Naive thymus-derived CD4-positive, alpha-beta T cell (primary cell): Measurements from ENCODE around the gene IPO13. TPM values are rescaled to one million over a fixed set of nuclear protein-coding genes. Genes with fewer than 3 reads are reported as not detected.

Experiments used
- ATAC-seq: fragments of 150-1000 bp; cut with Tn5 transposase; 2 replicates; pipeline ENCODE4 v1.10.0; 2021; ENCODE audit warnings: mild to moderate bottlenecking, moderate library complexity
- CTCF ChIA-PET: fragments of 350-600 bp; sonication (Branson Sonifier 250); formaldehyde crosslinking; loops from one replicate; lab custom pipeline; 2021; ENCODE audit warnings: antibody characterized with exemption; lab: Charles Lee
- POLR2A ChIA-PET: fragments of 350-600 bp; sonication (Branson Sonifier 250); formaldehyde crosslinking; loops from one replicate; lab custom pipeline; 2021; ENCODE audit warnings: antibody characterized with exemption, inconsistent platforms; lab: Charles Lee
- DNase-seq, 9 donors: peaks; one replicate each; pipeline versions ENCODE4 v3.0.0 to v3.0.0-alpha.2; 2020 to 2022; ENCODE audit warnings: mixed read lengths in 1 of 9
- H3K27ac ChIP-seq: one replicate; pipeline ENCODE4 v1.7.0; 2013; ENCODE audit warnings: mild to moderate bottlenecking, low read depth, low read length, moderate library complexity
- H3K27me3 ChIP-seq, 2 donors: one replicate each; pipeline ENCODE4 v1.7.0; 2013; ENCODE audit warnings: low read length in 2 of 2, mild to moderate bottlenecking in 2 of 2, moderate library complexity in 2 of 2; ENCODE audit not compliant: control insufficient read depth in 2 of 2, insufficient read depth in 2 of 2
- H3K36me3 ChIP-seq, 3 experiments: 1 replicate in 2 of 3; 2 replicates in 1 of 3; pipeline ENCODE4 v1.7.0; 2013; ENCODE audit warnings: low read length in 3 of 3, mild to moderate bottlenecking in 3 of 3, moderate library complexity in 1 of 3; ENCODE audit not compliant: insufficient read depth in 3 of 3, control insufficient read depth in 2 of 3
- H3K4me1 ChIP-seq, 2 donors: one replicate each; pipeline ENCODE4 v1.7.0; 2013; ENCODE audit warnings: low read length in 2 of 2, mild to moderate bottlenecking in 2 of 2, moderate library complexity in 1 of 2; ENCODE audit not compliant: control insufficient read depth in 2 of 2, insufficient read depth in 2 of 2
- H3K4me3 ChIP-seq: 2 replicates; pipeline ENCODE4 v1.7.0; 2013; ENCODE audit warnings: mild to moderate bottlenecking, low read length
- H3K9me3 ChIP-seq, 3 experiments: 1 replicate in 2 of 3; 2 replicates in 1 of 3; pipeline ENCODE4 v1.7.0; 2013; ENCODE audit warnings: low read length in 3 of 3; ENCODE audit not compliant: control insufficient read depth in 2 of 3
- H3K27ac Mint-ChIP-seq, 9 donors: one replicate each; pipeline ENCODE4 v1.8.0; 2020 to 2022; ENCODE audit warnings: mixed read lengths in 9 of 9, mild to moderate bottlenecking in 8 of 9, moderate library complexity in 5 of 9, inconsistent platforms in 2 of 9
- H3K27me3 Mint-ChIP-seq, 5 donors: one replicate each; pipeline ENCODE4 v1.8.0; 2021 to 2022; ENCODE audit warnings: mixed read lengths in 5 of 5, mild to moderate bottlenecking in 1 of 5
- H3K36me3 Mint-ChIP-seq, 5 donors: one replicate each; pipeline ENCODE4 v1.8.0; 2020 to 2022; ENCODE audit warnings: mixed read lengths in 5 of 5, mild to moderate bottlenecking in 3 of 5, inconsistent platforms in 1 of 5
- H3K4me1 Mint-ChIP-seq, 7 donors: one replicate each; pipeline ENCODE4 v1.8.0; 2020 to 2022; ENCODE audit warnings: mixed read lengths in 7 of 7, mild to moderate bottlenecking in 3 of 7, inconsistent platforms in 1 of 7
- H3K4me3 Mint-ChIP-seq, 10 donors: one replicate each; pipeline ENCODE4 v1.8.0; 2020 to 2022; ENCODE audit warnings: mild to moderate bottlenecking in 10 of 10, mixed read lengths in 10 of 10, moderate library complexity in 6 of 10, inconsistent platforms in 2 of 10
- H3K9me3 Mint-ChIP-seq, 11 donors: one replicate each; pipeline ENCODE4 v1.8.0; 2020 to 2022; ENCODE audit warnings: mixed read lengths in 11 of 11, mild to moderate bottlenecking in 4 of 11, inconsistent platforms in 1 of 11, moderate library complexity in 1 of 11
- intact Hi-C, 2 donors: fragments of 100-400 bp; cut with micrococcal nuclease; formaldehyde crosslinking; loops; one replicate each; pipeline ENCODE4 v1.15.1; 2023
- polyA plus RNA-seq, 2 donors: library from polyadenylated mRNA; unstranded; fragments of 300-500 nt; fragmentation: Illumina TruSeq; gene quantifications; one replicate each; pipeline ENCODE4 v1.2.3, GENCODE V29; 2021
- total RNA-seq, 6 experiments: library from RNA in 5 of 6; stranded (reverse) in 5 of 6; gene quantifications; 1 replicate in 5 of 6; 2 replicates in 1 of 6; pipeline ENCODE4 v1.2.3 and lab custom pipeline; 2021 to 2026

IPO13 gene
- total and polyA plus RNA-seq, 7 experiments from 2014 or later = 10.1 to 32.3 (median 15.2) TPM

DNA sequence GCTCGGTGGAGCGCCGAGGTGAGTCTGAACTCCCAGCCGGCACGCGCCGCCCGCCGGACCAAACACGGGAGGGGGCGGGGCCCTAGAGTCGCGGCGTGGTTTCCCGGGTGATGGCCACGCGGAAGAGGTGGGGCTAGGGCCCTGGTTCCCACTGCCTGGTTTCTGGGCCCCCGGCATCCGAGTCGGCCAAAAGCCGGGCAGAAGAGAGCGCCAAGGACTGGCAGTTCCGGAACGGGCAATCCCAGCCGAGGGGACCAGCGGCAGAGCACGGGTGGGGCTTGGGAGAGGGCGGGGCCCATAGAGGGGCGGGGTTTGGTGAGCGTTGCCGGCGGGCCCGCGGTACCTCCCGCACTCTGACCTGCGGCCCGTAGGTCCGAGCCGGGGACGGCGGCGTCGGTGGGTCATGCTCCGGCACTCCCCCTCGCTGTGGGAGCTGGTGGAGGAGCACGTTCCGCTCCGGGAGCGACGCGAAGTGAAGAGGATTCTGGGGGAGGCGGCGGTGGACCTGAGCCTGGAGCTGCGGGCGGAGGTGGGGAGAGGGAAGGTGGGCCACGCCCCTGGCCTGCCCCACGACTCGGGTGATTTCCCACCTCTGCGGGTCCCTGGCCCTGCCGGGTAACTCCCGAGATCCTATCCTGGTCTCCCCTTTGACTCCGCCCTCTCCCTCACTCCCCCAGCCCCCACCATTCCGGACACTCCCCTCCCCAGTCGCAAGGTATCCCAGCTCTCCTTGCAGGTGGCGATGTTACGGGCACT, 44.9 kb downstream of the IPO13 start, which contains the start of gene CCDC24:
Gene CCDC24 (plus strand): TSS at position 124 of the 756 bp plus-strand sequence. CDS start 280 bp downstream, at position 404.
- DNase-seq (peak; percentile 38 to 81 (median 58)), ATAC-seq (peak; percentile 91)
- Mint-ChIP-seq H3K36me3 (no peaks in the 10 kb centered on the region), H3K4me3 (peak within 1 kb of the TSS; percentile 83 to 95 (median 92)), H3K9me3 (no peaks in the 10 kb centered on the region), H3K27me3 (no peaks in the 10 kb centered on the region), H3K27ac (peak within 1 kb of the TSS in 8 of 9 donors; percentile 43 to 91 (median 73)), H3K4me1 (peaks cover 0 to 17% (median 9%) of the 10 kb centered on the region in 7 donors)
- Histone ChIP-seq H3K27me3 (no peaks in the 10 kb centered on the region), H3K36me3 (no peaks in the 10 kb centered on the region), H3K27ac (peak within 1 kb of the TSS; percentile 72), H3K4me1 (peaks cover 0 to 11% of the 10 kb centered on the region in 2 donors), H3K9me3 (no peaks in the 10 kb centered on the region), H3K4me3 (peak within 1 kb of the TSS; percentile 79)
- CTCF ChIA-PET = no interaction called here
- intact Hi-C loops = loop anchor here (1.0 to 2.0 kb wide), 5 partner anchors 17 to 45 kb away; partner anchors contain the start of genes ATP6V0B (in 2 of the 2) and IPO13 (in 2 of the 2)
- POLR2A ChIA-PET = interaction anchor here (1.3 kb wide), 1 partner anchor 17 kb away, joined by 5 read pairs; the partner anchor contains the start of gene ATP6V0B

DNA sequence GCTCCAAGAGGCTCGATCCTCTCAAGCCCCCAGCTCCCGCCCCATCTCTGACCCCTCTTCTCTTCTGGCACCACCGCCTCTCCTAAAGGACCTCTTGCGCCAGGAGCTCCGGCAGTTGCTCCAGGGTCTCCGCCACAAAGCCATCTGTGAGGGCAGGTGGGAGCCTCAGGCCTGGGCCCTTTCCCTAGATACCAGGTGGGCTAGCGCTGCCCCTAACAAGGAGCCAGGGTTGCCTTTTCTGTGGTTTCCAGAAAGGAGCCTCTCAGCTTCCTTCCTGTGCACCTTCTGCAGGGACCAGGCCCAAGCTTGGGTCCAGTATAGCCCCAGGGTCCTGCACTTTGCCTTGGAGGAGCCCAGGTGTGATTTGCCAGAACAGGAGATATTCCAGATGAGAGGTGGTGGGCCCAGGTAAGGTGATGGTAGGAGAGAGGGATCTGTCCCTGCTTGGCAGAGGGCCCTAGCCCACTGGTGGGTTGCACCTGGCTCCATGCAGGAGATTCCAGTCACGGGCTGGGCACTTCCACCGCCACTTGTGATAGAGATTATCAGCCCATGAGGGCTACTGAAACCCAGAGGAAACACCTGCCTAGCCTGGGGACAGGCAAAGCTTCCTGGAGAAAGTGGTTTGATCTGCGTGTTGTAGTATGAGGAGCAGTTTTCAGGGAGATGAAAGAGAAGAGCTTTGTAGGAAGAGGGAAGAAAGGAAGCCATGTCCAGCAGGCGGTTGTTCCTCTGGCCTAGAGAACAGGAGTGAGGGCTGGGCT, 45.7 kb downstream of the IPO13 start:
- ATAC-seq = no peak
- Histone ChIP-seq H3K27ac (peak overlapping the region; percentile 72), H3K4me3 (peak overlapping the region; percentile 79), H3K4me1 (peaks cover 0 to 11% of the 10 kb centered on the region in 2 donors), H3K27me3 (no peaks in the 10 kb centered on the region), H3K9me3 (no peaks in the 10 kb centered on the region), H3K36me3 (no peaks in the 10 kb centered on the region)
- Mint-ChIP-seq H3K4me3 (peak overlapping the region; percentile 83 to 95 (median 92)), H3K4me1 (peaks cover 0 to 17% (median 9%) of the 10 kb centered on the region in 7 donors), H3K27me3 (no peaks in the 10 kb centered on the region), H3K9me3 (no peaks in the 10 kb centered on the region), H3K36me3 (no peaks in the 10 kb centered on the region), H3K27ac (peak overlapping the region in 7 of 9 donors; percentile 30 to 81 (median 60))
- CTCF ChIA-PET = interaction anchor here (1.2 kb wide), 1 partner anchor 13 kb away, joined by 3 read pairs; no protein-coding TSS in a partner anchor
- POLR2A ChIA-PET = interaction anchor here (1.3 kb wide), 1 partner anchor 17 kb away, joined by 5 read pairs; the partner anchor contains the start of gene ATP6V0B
- intact Hi-C loops = no loop called here
- no peak for DNase-seq

DNA sequence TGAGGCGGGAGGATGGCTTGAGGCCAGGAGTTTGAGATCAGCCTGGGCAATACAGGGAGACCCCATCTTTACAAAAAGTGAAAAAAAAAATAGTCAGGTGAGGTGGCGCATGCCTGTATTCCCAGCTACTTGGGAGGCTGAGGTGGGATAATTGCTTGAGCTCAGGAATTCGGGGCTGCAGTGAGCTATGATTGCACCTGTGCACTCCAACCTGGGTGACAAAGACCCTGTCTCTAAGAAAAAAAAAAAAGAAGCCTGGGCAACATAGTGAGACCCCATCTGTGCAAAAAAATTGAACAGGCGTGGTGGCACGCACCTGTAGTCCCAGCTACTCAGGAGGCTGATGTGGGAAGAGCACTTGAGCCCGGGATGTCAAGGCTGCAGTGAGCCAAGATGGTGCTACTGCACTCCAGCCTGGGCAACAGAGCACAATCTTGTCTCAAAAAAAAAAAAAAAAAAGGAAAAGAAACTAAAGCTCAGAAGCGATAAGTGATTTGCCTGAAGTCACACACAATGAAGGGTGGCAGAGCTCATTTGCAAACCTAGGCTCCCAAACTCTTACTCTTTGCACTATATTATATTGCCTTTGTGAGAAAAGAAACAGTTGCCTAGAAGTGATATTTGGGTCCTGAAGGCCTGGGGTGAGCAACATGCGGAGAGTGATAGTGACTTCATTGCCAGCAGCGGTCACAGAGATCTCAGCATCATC, 46.6 kb downstream of the IPO13 start:
- Mint-ChIP-seq H3K4me3 (peak overlapping the region in 5 of 10 donors; percentile 83 to 94 (median 90)), H3K27me3 (peaks cover 0 to under 1% (median 0%) of the 10 kb centered on the region in 5 donors), H3K4me1 (peaks cover 0 to 17% (median 9%) of the 10 kb centered on the region in 7 donors), H3K27ac (no peak overlapping the region), H3K36me3 (no peaks in the 10 kb centered on the region), H3K9me3 (no peaks in the 10 kb centered on the region)
- POLR2A ChIA-PET = interaction anchor here (0.8 kb wide), 1 partner anchor 18 kb away, joined by 7 read pairs; no protein-coding TSS in a partner anchor
- ATAC-seq (no peak), DNase-seq (no peak)
- intact Hi-C loops = no loop called here
- H3K27me3 ChIP-seq = no peaks in the 10 kb centered on the region
- no peaks in the 10 kb centered on the region for H3K36me3 ChIP-seq
- no peak overlapping the region for H3K4me3 ChIP-seq
- CTCF ChIA-PET = interaction anchor here (0.6 to 1.2 kb wide), 2 partner anchors 12 to 290 kb away, joined by 3 read pairs; no protein-coding TSS in a partner anchor
- H3K4me1 ChIP-seq = peaks cover 0 to 11% of the 10 kb centered on the region in 2 donors
- H3K27ac ChIP-seq = no peak overlapping the region
- no peaks in the 10 kb centered on the region for H3K9me3 ChIP-seq

DNA sequence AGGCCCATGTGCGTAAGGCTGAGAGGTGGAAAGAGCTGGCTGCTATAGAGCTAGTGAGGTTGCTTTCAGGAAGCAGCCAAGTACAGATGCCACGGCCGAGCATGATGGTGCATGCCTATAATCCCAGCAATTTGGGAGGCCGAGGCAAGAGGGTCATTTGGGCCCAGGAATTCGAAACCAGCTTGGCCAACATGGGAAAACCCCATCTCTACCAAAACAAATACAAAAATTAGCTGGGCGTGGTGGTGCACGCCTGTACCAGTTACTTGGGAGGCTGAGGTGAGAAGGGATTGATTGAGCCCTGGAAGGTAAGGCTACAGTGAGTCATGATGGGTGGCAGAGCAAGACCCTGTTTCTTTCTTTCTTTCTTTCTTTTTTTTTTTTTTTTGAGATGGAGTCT, 47.3 kb downstream of the IPO13 start:
- Mint-ChIP-seq H3K27me3 (peaks cover 0 to 4% (median 0%) of the 10 kb centered on the region in 5 donors), H3K4me3 (no peak overlapping the region), H3K9me3 (no peaks in the 10 kb centered on the region), H3K36me3 (no peaks in the 10 kb centered on the region), H3K27ac (no peak overlapping the region), H3K4me1 (peaks cover 0 to 17% (median 9%) of the 10 kb centered on the region in 7 donors)
- Histone ChIP-seq H3K36me3 (no peaks in the 10 kb centered on the region), H3K4me1 (peaks cover 0 to 11% of the 10 kb centered on the region in 2 donors), H3K4me3 (no peak overlapping the region), H3K27me3 (no peaks in the 10 kb centered on the region), H3K27ac (no peak overlapping the region), H3K9me3 (no peaks in the 10 kb centered on the region)
- POLR2A ChIA-PET = interaction anchor here (0.8 kb wide), 1 partner anchor 19 kb away, joined by 7 read pairs; no protein-coding TSS in a partner anchor
- intact Hi-C loops = no loop called here
- no peak for ATAC-seq
- CTCF ChIA-PET = interaction anchor here (0.6 kb wide), 1 partner anchor 291 kb away, joined by 3 read pairs; no protein-coding TSS in a partner anchor
- no peak for DNase-seq

DNA sequence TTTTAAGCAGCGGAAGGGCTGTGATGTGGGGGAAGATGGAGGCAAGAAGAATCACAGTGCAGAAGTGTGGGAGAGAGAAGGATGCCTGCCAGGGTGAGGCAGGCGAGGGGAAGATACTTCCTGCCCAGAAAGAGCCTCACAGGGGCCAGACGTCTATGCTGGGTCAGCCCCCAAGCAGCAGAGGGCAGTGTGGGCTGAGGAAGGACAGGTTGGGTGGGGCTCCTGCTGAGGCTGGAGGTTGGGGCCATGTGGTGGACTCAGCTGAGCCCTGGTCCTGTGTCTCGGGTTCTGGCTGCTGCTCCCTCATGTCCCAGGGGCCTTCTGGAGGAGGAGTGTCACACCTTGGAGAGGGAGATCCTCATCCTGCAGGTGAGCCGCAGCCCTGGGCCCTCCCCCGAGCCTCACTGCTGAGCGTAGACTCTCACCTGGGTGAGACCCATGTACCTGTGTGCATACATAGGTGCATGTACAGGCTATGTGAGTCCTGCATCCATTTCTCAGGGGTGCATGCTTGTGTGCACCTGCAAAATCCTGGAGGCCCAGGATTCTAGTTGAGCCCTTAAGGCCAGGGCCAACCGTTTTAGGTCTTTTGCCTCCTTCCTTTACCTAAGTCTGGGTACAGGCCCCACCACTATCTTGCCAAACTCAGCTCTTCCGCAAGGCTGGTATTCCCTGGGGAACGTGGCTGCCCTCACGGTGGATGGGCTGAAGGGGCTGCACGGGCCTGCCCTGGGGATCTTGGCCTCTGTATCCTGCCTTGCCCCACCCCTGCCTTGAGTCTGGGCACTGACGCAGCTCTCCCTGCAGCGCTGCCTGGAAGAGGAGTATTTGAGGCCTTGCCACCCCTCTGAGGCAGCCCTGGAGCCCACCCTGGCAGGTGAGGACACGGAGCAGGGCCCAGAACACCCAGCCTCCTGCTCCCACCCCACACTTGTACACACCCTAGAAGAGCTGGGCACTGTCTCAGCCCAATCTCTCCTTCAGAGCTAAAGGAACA, 48.3 kb downstream of the IPO13 start:
- peaks cover 0 to 20% (median 9%) of the 10 kb centered on the region in 7 donors for H3K4me1 Mint-ChIP-seq

More for the DNA sequence above, 48.3 kb downstream of the IPO13 start:
- ATAC-seq (no peak), DNase-seq (no peak)
- H3K36me3 ChIP-seq = no peaks in the 10 kb centered on the region
- peaks cover 0 to 11% of the 10 kb centered on the region in 2 donors for H3K4me1 ChIP-seq
- ChIA-PET POLR2A (interaction anchor here (0.6 kb wide), 1 partner anchor 735 kb away, joined by 3 read pairs; no protein-coding TSS in a partner anchor), CTCF (interaction anchor here (1.0 kb wide), 1 partner anchor 10 kb away, joined by 3 read pairs; no protein-coding TSS in a partner anchor)
- Mint-ChIP-seq H3K4me3 (no peak overlapping the region), H3K27ac (no peak overlapping the region), H3K9me3 (no peaks in the 10 kb centered on the region), H3K27me3 (peaks cover 0 to 4% (median 0%) of the 10 kb centered on the region in 5 donors), H3K36me3 (no peaks in the 10 kb centered on the region)
- no peak overlapping the region for H3K27ac ChIP-seq
- H3K4me3 ChIP-seq = no peak overlapping the region
- no peaks in the 10 kb centered on the region for H3K9me3 ChIP-seq
- H3K27me3 ChIP-seq = no peaks in the 10 kb centered on the region
- intact Hi-C loops = no loop called here
